M059J (cell line): ENCODE results near the gene SLC25A38. TPM values are rescaled to one million over a fixed set of nuclear protein-coding genes. Genes with fewer than 3 reads are reported as not detected.
"Not testable (repeated sequence)": the region's sequence is repeated elsewhere in the genome, so short reads cannot be mapped to it uniquely, and the experiment has no call there.

ENCODE experiments used
- DNase-seq: peaks from one replicate; pipeline ENCODE4 v3.0.0-alpha.2; 2012; ENCODE audit warnings: low read depth
- total RNA-seq: library from RNA; depleted of rRNA; stranded (reverse); fragments of >200 nt; shearing (Covaris generic); gene quantifications from 2 replicates; pipeline ENCODE4 v1.2.3, GENCODE V29; 2014

SLC25A38 gene
- total RNA-seq, 1 experiment from 2014 or later = 20.6 TPM

- no peak for DNase-seq
These were observed 24.1 kb downstream of the SLC25A38 start for GRCh38 chr3:39407259-39407629.

GRCh38 chr3:39407773-39408492, 24.8 kb downstream of the SLC25A38 start:
- no peak for DNase-seq

- DNase-seq = no peak
These were observed 25.6 kb downstream of the SLC25A38 start for GRCh38 chr3:39408493-39409372.

- no peak for DNase-seq
These were observed 26.5 kb downstream of the SLC25A38 start for GRCh38 chr3:39409514-39410136.

- DNase-seq = no peak
These were observed 27.7 kb downstream of the SLC25A38 start for GRCh38 chr3:39410893-39411292.

GRCh38 chr3:39412668-39413260, 29.6 kb downstream of the SLC25A38 start:
- no peak for DNase-seq

GRCh38 chr3:39413691-39414420, 30.7 kb downstream of the SLC25A38 start:
- DNase-seq = no peak

- DNase-seq = no peak
These were observed 31.3 kb downstream of the SLC25A38 start for GRCh38 chr3:39414421-39414907.

- not testable (repeated sequence) for DNase-seq
These were observed 32.1 kb downstream of the SLC25A38 start for GRCh38 chr3:39415302-39415701.

- no peak for DNase-seq
These were observed 32.8 kb downstream of the SLC25A38 start for GRCh38 chr3:39415983-39416382.

GRCh38 chr3:39416998-39417397, 33.8 kb downstream of the SLC25A38 start:
- DNase-seq = not testable (repeated sequence)

GRCh38 chr3:39418556-39419225, 35.5 kb downstream of the SLC25A38 start:
- DNase-seq = not testable (repeated sequence)

- no peak for DNase-seq
These were observed 36.7 kb downstream of the SLC25A38 start for GRCh38 chr3:39419742-39420315.

GRCh38 chr3:39420543-39420942, 37.4 kb downstream of the SLC25A38 start:
- no peak for DNase-seq

- DNase-seq = no peak
These were observed 40.3 kb downstream of the SLC25A38 start for GRCh38 chr3:39423436-39423970.

- DNase-seq = no peak
These were observed 43.1 kb downstream of the SLC25A38 start for GRCh38 chr3:39426312-39426711.

GRCh38 chr3:39427506-39427905, 44.3 kb downstream of the SLC25A38 start:
- DNase-seq = no peak

GRCh38 chr3:39428745-39429201, 45.6 kb downstream of the SLC25A38 start:
- DNase-seq = no peak

- DNase-seq = no peak
These were observed 46.3 kb downstream of the SLC25A38 start for GRCh38 chr3:39429466-39429865.

- DNase-seq = peak; percentile 55
These were observed 49.2 kb downstream of the SLC25A38 start for GRCh38 chr3:39432342-39432741.
